IMR-90 (cell line): ENCODE measurements around the gene GALNT8. TPM values are rescaled to one million over a fixed set of nuclear protein-coding genes. Genes with fewer than 3 reads are reported as not detected.

Experiments
- ATAC-seq: fragments of 200-7000 bp; cut with Tn5 transposase; 2 replicates; pipeline ENCODE4 v1.9.1; 2020; ENCODE audit warnings: low read depth, mild to moderate bottlenecking, moderate library complexity
- BruUV-seq: library from RNA; stranded (reverse); fragments of 400-500 nt; replicated peaks from 2 replicates; lab custom pipeline; 2021; lab: Mats Ljungman, UMichigan
- CTCF ChIA-PET: fragments of 300-600 bp; formaldehyde crosslinking; extraction: SDS; loops from one replicate; lab custom pipeline; 2021; ENCODE audit warnings: antibody characterized with exemption; lab: Yijun Ruan, JAX
- POLR2A ChIA-PET: fragments of 300-600 bp; sonication (Branson Sonifier 250); formaldehyde crosslinking; loops from one replicate; lab custom pipeline; 2022; ENCODE audit warnings: antibody characterized with exemption; ENCODE audit not compliant: unreplicated experiment; lab: Charles Lee
- DNase-seq: peaks from one replicate; pipeline ENCODE4 v3.0.0; 2013
- H2AFZ ChIP-seq: replicated peaks from 2 replicates; pipeline ENCODE3; 2013; ENCODE audit warnings: low read length, mild to moderate bottlenecking; ENCODE audit not compliant: poor library complexity
- H2AK5ac ChIP-seq: 2 replicates; pipeline ENCODE4 v1.6.1; 2013; ENCODE audit warnings: low read depth, low read length, inconsistent platforms
- H2AK9ac ChIP-seq: replicated peaks from 2 replicates; pipeline ENCODE3; 2013; ENCODE audit warnings: mild to moderate bottlenecking, low read depth, low read length, moderate library complexity; ENCODE audit not compliant: poor library complexity
- H2BK120ac ChIP-seq: 2 replicates; pipeline ENCODE4 v1.6.1; 2013; ENCODE audit warnings: low read depth, low read length, inconsistent platforms
- H2BK15ac ChIP-seq: 3 replicates; pipeline ENCODE4 v1.6.1; 2013; ENCODE audit warnings: low read depth, low read length, inconsistent platforms
- H2BK20ac ChIP-seq: 2 replicates; pipeline ENCODE4 v1.6.1; 2013; ENCODE audit warnings: low read depth, mild to moderate bottlenecking, inconsistent platforms, low read length, moderate library complexity
- H2BK5ac ChIP-seq: 2 replicates; pipeline ENCODE4 v1.6.1; 2013; ENCODE audit warnings: mild to moderate bottlenecking, low read depth, low read length, inconsistent platforms; ENCODE audit not compliant: poor library complexity, severe bottlenecking
- H3K14ac ChIP-seq: replicated peaks from 2 replicates; pipeline ENCODE4 v1.6.1; 2013; ENCODE audit warnings: low read depth, low read length, inconsistent platforms
- H3K18ac ChIP-seq: 2 replicates; pipeline ENCODE4 v1.6.1; 2013; ENCODE audit warnings: low read depth, low read length, control low read depth
- H3K23ac ChIP-seq: 2 replicates; pipeline ENCODE4 v1.6.1; 2013; ENCODE audit warnings: low read depth, low read length, inconsistent platforms
- H3K27ac ChIP-seq: 2 replicates; pipeline ENCODE4 v1.5.1; 2013; ENCODE audit warnings: mild to moderate bottlenecking, control low read depth, low read length; ENCODE audit not compliant: insufficient read depth
- H3K27me3 ChIP-seq: 2 replicates; pipeline ENCODE4 v1.6.1; 2013; ENCODE audit warnings: low read length; ENCODE audit not compliant: control insufficient read depth, insufficient read depth
- H3K36me3 ChIP-seq: 2 replicates; pipeline ENCODE4 v1.6.1; 2013; ENCODE audit warnings: low read length, mixed read lengths; ENCODE audit not compliant: control insufficient read depth, insufficient read depth
- H3K4ac ChIP-seq: 2 replicates; pipeline ENCODE4 v1.6.1; 2013; ENCODE audit warnings: low read depth, low read length, inconsistent platforms
- H3K4me1 ChIP-seq: 2 replicates; pipeline ENCODE4 v1.6.1; 2013; ENCODE audit warnings: low read length, mixed read lengths; ENCODE audit not compliant: control insufficient read depth, insufficient read depth
- H3K4me2 ChIP-seq: 2 replicates; pipeline ENCODE4 v1.6.1; 2013; ENCODE audit warnings: low read depth, mild to moderate bottlenecking, control low read depth, low read length, moderate library complexity
- H3K4me3 ChIP-seq: 2 replicates; pipeline ENCODE4 v1.5.1; 2013; ENCODE audit warnings: low read depth, mild to moderate bottlenecking, control low read depth, low read length, moderate library complexity; ENCODE audit not compliant: insufficient read depth
- H3K56ac ChIP-seq: 2 replicates; pipeline ENCODE4 v1.6.1; 2013; ENCODE audit warnings: low read length, inconsistent platforms; ENCODE audit not compliant: insufficient read depth; ENCODE audit errors: extremely low read depth
- H3K79me1 ChIP-seq, 2 experiments: 2 replicates each; pipeline ENCODE4 v1.6.1; 2013; ENCODE audit warnings: low read length in 2 of 2, inconsistent platforms in 1 of 2, low read depth in 1 of 2
- H3K9ac ChIP-seq: 2 replicates; pipeline ENCODE4 v1.6.1; 2013; ENCODE audit warnings: low read depth, low read length, control low read depth
- H3K9me1 ChIP-seq: 2 replicates; pipeline ENCODE4 v1.6.1; 2013; ENCODE audit warnings: low read length, inconsistent platforms; ENCODE audit not compliant: insufficient read depth
- H3K9me3 ChIP-seq: 2 replicates; pipeline ENCODE4 v1.6.1; 2013; ENCODE audit warnings: low read length; ENCODE audit not compliant: control insufficient read depth, insufficient read depth
- H4K20me1 ChIP-seq: 2 replicates; pipeline ENCODE4 v1.6.1; 2013; ENCODE audit warnings: low read length, inconsistent platforms; ENCODE audit not compliant: insufficient read depth
- H4K5ac ChIP-seq: 2 replicates; pipeline ENCODE4 v1.6.1; 2013; ENCODE audit warnings: mild to moderate bottlenecking, low read depth, low read length, control low read depth
- H4K8ac ChIP-seq, 2 experiments: 2 replicates each; pipeline ENCODE4 v1.6.1; 2013; ENCODE audit warnings: low read depth in 2 of 2, low read length in 2 of 2, control low read depth in 1 of 2, inconsistent platforms in 1 of 2
- H4K91ac ChIP-seq: 2 replicates; pipeline ENCODE4 v1.6.1; 2013; ENCODE audit warnings: low read depth, low read length, inconsistent platforms; ENCODE audit not compliant: insufficient read depth
- CEBPB ChIP-seq: IDR thresholded peaks from 2 replicates; pipeline ENCODE4 v1.6.1; 2012; ENCODE audit warnings: low read depth, low read length, improper control_type of control experiment
- ELK1 ChIP-seq: fragments of 150-350 bp; IDR thresholded peaks from 2 replicates; pipeline ENCODE4 v1.6.1; 2016; ENCODE audit warnings: low read depth, mild to moderate bottlenecking, low read length, moderate library complexity, borderline replicate concordance
- MAFK ChIP-seq: IDR thresholded peaks from 2 replicates; pipeline ENCODE4 v1.6.1; 2012; ENCODE audit warnings: low read depth, low read length, improper control_type of control experiment
- NFE2L2 ChIP-seq: fragments of 150-350 bp; IDR thresholded peaks from 2 replicates; pipeline ENCODE4 v1.6.1; 2016; ENCODE audit warnings: low read depth, mild to moderate bottlenecking, low read length
- RAD21 ChIP-seq: IDR thresholded peaks from 2 replicates; pipeline ENCODE4 v1.6.1; 2012; ENCODE audit warnings: low read length, improper control_type of control experiment
- RCOR1 ChIP-seq: IDR thresholded peaks from 2 replicates; pipeline ENCODE4 v1.6.1; 2012; ENCODE audit warnings: mild to moderate bottlenecking, low read length, improper control_type of control experiment; ENCODE audit not compliant: insufficient replicate concordance
- RFX5 ChIP-seq: IDR thresholded peaks from 2 replicates; pipeline ENCODE4 v1.8.0; 2012; ENCODE audit warnings: low read depth, mild to moderate bottlenecking, low read length, moderate library complexity
- SMC3 ChIP-seq: fragments of 150-350 bp; IDR thresholded peaks from 2 replicates; pipeline ENCODE4 v1.6.1; 2016; ENCODE audit warnings: low read depth, mild to moderate bottlenecking, antibody characterized with exemption, low read length, moderate library complexity
- WGBS, 2 experiments: methylation state at CpG; one replicate each; pipeline versions ENCODE4 v1.1.5 to v1.1.7; 2013; ENCODE audit warnings: missing lambda C conversion rate in 2 of 2; ENCODE audit not compliant: insufficient read length in 1 of 2; ENCODE audit errors: extremely low coverage in 2 of 2; 5-methylcytosine and 5-hydroxymethylcytosine counted together
- dilution Hi-C: fragments of 300-500 bp; cut with HindIII; formaldehyde crosslinking; loops from one replicate; pipeline ENCODE4 v1.14.3; 2018; ENCODE audit warnings: low sequenced_read_pairs; ENCODE audit not compliant: unreplicated experiment
- in situ Hi-C: fragments of 300-500 bp; cut with MboI; formaldehyde crosslinking; loops from 3 replicates; pipeline ENCODE4 v1.14.3; 2019; ENCODE audit warnings: low sequenced_read_pairs, inconsistent platforms, mixed read lengths
- intact Hi-C: fragments of 100-400 bp; cut with micrococcal nuclease; formaldehyde crosslinking; loops from 2 replicates; pipeline ENCODE4 v1.10.0; 2022
- polyA plus RNA-seq, 3 experiments: library from polyadenylated mRNA; depleted of rRNA; stranded (reverse); fragments of >200 nt; gene quantifications; 2 replicates each; pipeline ENCODE4 v1.2.3, GENCODE V29; 2012; ENCODE audit warnings: low replicate concordance in 1 of 3
- total RNA-seq: library from RNA; depleted of rRNA; stranded (reverse); fragments of >200 nt; gene quantifications from 2 replicates; pipeline ENCODE4 v1.2.3, GENCODE V29; 2012
- TF ChIP-seq, protein P1 (sequence below): fragments of 150-350 bp; IDR thresholded peaks from 2 replicates; pipeline ENCODE4 v1.6.1; 2017; ENCODE audit warnings: mild to moderate bottlenecking, antibody characterized with exemption, low read length, low read depth

The GALNT8 gene
- total and polyA plus RNA-seq, 2 of the 4 experiments (the other 2 are of a cell fraction), result not detected

DNA sequence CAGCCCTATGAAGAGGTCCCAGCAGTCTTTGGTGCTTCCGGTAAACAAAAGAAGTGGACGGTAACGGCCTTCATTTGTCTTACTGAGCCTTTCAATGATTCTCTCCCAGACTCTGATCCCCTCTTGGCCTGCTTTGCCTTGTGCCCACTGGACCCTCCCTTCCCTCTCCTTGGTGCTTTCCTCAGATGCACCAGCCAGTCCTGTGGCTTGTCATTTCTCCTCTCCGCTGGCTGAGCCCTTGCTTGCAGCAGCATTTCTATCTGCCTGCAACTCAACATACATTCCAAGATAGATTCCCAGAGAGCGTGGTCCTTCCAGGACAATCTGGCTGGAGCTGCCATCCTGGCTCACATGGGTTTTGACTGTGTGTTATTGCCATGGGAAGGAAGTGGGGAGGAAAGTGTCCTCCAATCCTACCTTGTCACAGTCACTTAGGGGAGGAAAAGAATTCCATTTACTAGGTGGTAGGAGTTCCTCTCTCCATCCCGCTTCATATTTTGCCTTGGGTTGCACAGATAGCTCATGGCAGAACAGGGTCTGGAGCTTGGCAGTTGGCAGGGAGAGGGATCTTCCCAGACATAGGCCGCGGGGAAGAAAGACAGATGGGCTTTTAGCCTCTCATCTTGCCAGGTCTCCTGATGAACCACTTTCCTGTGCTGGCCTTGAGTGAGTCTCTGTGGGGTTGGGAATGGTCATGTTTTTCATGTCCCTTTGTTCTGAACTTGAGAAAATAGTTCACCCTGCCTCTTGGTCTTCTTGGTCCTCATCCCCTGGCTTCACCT, 96.7 kb downstream of the GALNT8 start:
- Histone ChIP-seq H3K4ac (no peak overlapping the region), H2AK5ac (no peak overlapping the region), H2BK15ac (no peak overlapping the region), H3K9me3 (no peaks in the 10 kb centered on the region), H3K27ac (no peak overlapping the region), H3K9ac (no peak overlapping the region), H3K4me2 (no peak overlapping the region), H3K4me1 (no peaks in the 10 kb centered on the region), H4K91ac (no peak overlapping the region), H2BK20ac (no peak overlapping the region), H3K23ac (no peak overlapping the region), H2BK120ac (no peak overlapping the region), H2AK9ac (no peak overlapping the region), H3K27me3 (peaks cover 7% of the 10 kb centered on the region), H3K56ac (no peak overlapping the region), H3K9me1 (no peaks in the 10 kb centered on the region), H2BK5ac (no peak overlapping the region), H4K20me1 (no peaks in the 10 kb centered on the region), H3K18ac (no peak overlapping the region), H4K5ac (no peak overlapping the region), H3K4me3 (no peak overlapping the region), H3K79me1 (no peaks in the 10 kb centered on the region), H3K36me3 (no peaks in the 10 kb centered on the region), H3K14ac (no peak overlapping the region), H2AFZ (no peak overlapping the region), H4K8ac (no peak overlapping the region)
- no peak for TF ChIP-seq RFX5
- TF ChIP-seq, protein P1, sequence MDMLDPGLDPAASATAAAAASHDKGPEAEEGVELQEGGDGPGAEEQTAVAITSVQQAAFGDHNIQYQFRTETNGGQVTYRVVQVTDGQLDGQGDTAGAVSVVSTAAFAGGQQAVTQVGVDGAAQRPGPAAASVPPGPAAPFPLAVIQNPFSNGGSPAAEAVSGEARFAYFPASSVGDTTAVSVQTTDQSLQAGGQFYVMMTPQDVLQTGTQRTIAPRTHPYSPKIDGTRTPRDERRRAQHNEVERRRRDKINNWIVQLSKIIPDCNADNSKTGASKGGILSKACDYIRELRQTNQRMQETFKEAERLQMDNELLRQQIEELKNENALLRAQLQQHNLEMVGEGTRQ, result no peak
- TF ChIP-seq NFE2L2, result no peak
- no peak for TF ChIP-seq MAFK
- TF ChIP-seq ELK1, result no peak
- TF ChIP-seq RCOR1, result no peak
- no peak for TF ChIP-seq RAD21
- no peak for TF ChIP-seq CEBPB
- TF ChIP-seq SMC3, result no peak
- CTCF ChIA-PET, result no interaction called here
- POLR2A ChIA-PET, result no interaction called here
- in situ Hi-C loops (no loop called here), dilution Hi-C loops (no loop called here), intact Hi-C loops (no loop called here)
- no TSS peak for BruUV-seq
- DNase-seq (no peak), ATAC-seq (no peak)
- 80% methylated on average over 3 of the region's 8 CpGs; no CpG with 5 or more reads in 1 of the 2 experiments for WGBS, 2 experiments
